H1 (cell line): ENCODE results near the gene BCKDHA. TPM values are rescaled to one million over a fixed set of nuclear protein-coding genes. Genes with fewer than 3 reads are reported as not detected.

Source experiments
- CTCF ChIA-PET: fragments of 300-600 bp; sonication (Branson Sonifier 250); formaldehyde crosslinking; loops from one replicate; lab custom pipeline; 2021; ENCODE audit not compliant: partially characterized antibody; lab: Charles Lee
- POLR2A ChIA-PET: fragments of 300-600 bp; sonication (Branson Sonifier 250); formaldehyde crosslinking; loops from one replicate; lab custom pipeline; 2021; ENCODE audit warnings: inconsistent platforms; ENCODE audit not compliant: partially characterized antibody; lab: Charles Lee
- DNase-seq, 2 experiments: peaks; one replicate each; pipeline versions ENCODE4 v3.0.0 to v3.0.0-alpha.2; 2010 to 2022; ENCODE audit warnings: low spot score in 2 of 2, low read depth in 1 of 2, mixed read lengths in 1 of 2
- FAIRE-seq: peaks from 2 replicates; lab custom pipeline; 2011; peaks lifted over from hg19 to GRCh38; lab: Jason Lieb, UNC
- H2AFZ ChIP-seq: 2 replicates; pipeline ENCODE4 v1.8.1; 2012; ENCODE audit warnings: low read length, inconsistent platforms
- H2AK5ac ChIP-seq: 2 replicates; pipeline ENCODE4 v1.6.1; 2013; ENCODE audit warnings: low read depth, low read length
- H2BK120ac ChIP-seq: replicated peaks from 2 replicates; pipeline ENCODE3; 2013; ENCODE audit warnings: low read depth, low read length, inconsistent platforms
- H2BK12ac ChIP-seq: 2 replicates; pipeline ENCODE4 v1.6.1; 2013; ENCODE audit warnings: low read depth, low read length
- H2BK15ac ChIP-seq: 2 replicates; pipeline ENCODE4 v1.6.1; 2013; ENCODE audit warnings: low read length
- H2BK20ac ChIP-seq: 2 replicates; pipeline ENCODE4 v1.6.1; 2013; ENCODE audit warnings: low read length
- H2BK5ac ChIP-seq: 2 replicates; pipeline ENCODE4 v1.6.1; 2013; ENCODE audit warnings: low read depth, low read length
- H3K14ac ChIP-seq: 2 replicates; pipeline ENCODE4 v1.6.1; 2013; ENCODE audit warnings: inconsistent platforms; ENCODE audit not compliant: insufficient read length
- H3K18ac ChIP-seq: 2 replicates; pipeline ENCODE4 v1.6.1; 2013; ENCODE audit warnings: low read length; ENCODE audit errors: extremely low read depth
- H3K23ac ChIP-seq: 2 replicates; pipeline ENCODE4 v1.6.1; 2013; ENCODE audit warnings: inconsistent platforms; ENCODE audit not compliant: insufficient read length
- H3K23me2 ChIP-seq: 2 replicates; pipeline ENCODE4 v1.6.1; 2013; ENCODE audit warnings: low read depth, low read length
- H3K27ac ChIP-seq: 2 replicates; pipeline ENCODE4 v1.6.1; 2011; ENCODE audit warnings: low read depth, low read length, inconsistent platforms
- H3K27me3 ChIP-seq, 4 experiments: replicated peaks in 1 of 4; 1 replicate in 1 of 4; 2 replicates in 3 of 4; pipeline versions ENCODE4 v1.6.1 to v1.8.1; 2011 to 2013; ENCODE audit warnings: low read length in 3 of 4, mild to moderate bottlenecking in 3 of 4, inconsistent platforms in 2 of 4, mixed read lengths in 2 of 4, moderate library complexity in 1 of 4; ENCODE audit not compliant: control insufficient read depth in 3 of 4, insufficient read depth in 3 of 4; ENCODE audit errors: extremely low read depth in 1 of 4
- H3K36me3 ChIP-seq, 4 experiments: 2 replicates each; pipeline versions ENCODE4 v1.6.1 to v1.8.1; 2011 to 2013; ENCODE audit warnings: mild to moderate bottlenecking in 4 of 4, low read length in 3 of 4, moderate library complexity in 2 of 4, control low read depth in 1 of 4, inconsistent platforms in 1 of 4; ENCODE audit not compliant: insufficient read depth in 4 of 4, control insufficient read depth in 2 of 4
- H3K4ac ChIP-seq: replicated peaks from 2 replicates; pipeline ENCODE3; 2013; ENCODE audit warnings: low read length, low read depth, mixed read lengths, inconsistent platforms; ENCODE audit not compliant: insufficient read length
- H3K4me1 ChIP-seq, 4 experiments: replicated peaks in 1 of 4; 1 replicate in 1 of 4; 2 replicates in 3 of 4; pipeline versions ENCODE4 v1.6.1 to v1.8.1; 2011 to 2013; ENCODE audit warnings: low read length in 3 of 4, inconsistent platforms in 2 of 4, mixed read lengths in 1 of 4; ENCODE audit not compliant: insufficient read depth in 4 of 4, control insufficient read depth in 3 of 4
- H3K4me2 ChIP-seq, 2 experiments: 2 replicates each; pipeline versions ENCODE4 v1.6.1 to v1.8.1; 2011 to 2013; ENCODE audit warnings: low read depth in 2 of 2, low read length in 2 of 2, control low read depth in 1 of 2, inconsistent platforms in 1 of 2, mild to moderate bottlenecking in 1 of 2; ENCODE audit not compliant: insufficient read depth in 1 of 2
- H3K4me3 ChIP-seq, 4 experiments: fragments of 200-600, 300-600 bp in 1 of 4; sonication (generic), shearing (Covaris generic), sonication (Bioruptor Twin) in 1 of 4; 2 replicates each; pipeline versions ENCODE4 v1.5.1 to v1.8.1; 2011 to 2016; ENCODE audit warnings: low read length in 4 of 4, low read depth in 3 of 4, control low read depth in 2 of 4, inconsistent platforms in 2 of 4, mild to moderate bottlenecking in 2 of 4, mixed read lengths in 1 of 4, moderate library complexity in 1 of 4; ENCODE audit not compliant: insufficient read depth in 2 of 4; ENCODE audit errors: extremely low read depth in 1 of 4
- H3K56ac ChIP-seq: replicated peaks from 2 replicates; pipeline ENCODE3; 2013; ENCODE audit warnings: low read depth, mild to moderate bottlenecking, mixed read lengths, low read length, inconsistent platforms; ENCODE audit not compliant: insufficient read length
- H3K79me1 ChIP-seq: 2 replicates; pipeline ENCODE4 v1.6.1; 2013; ENCODE audit warnings: low read depth, low read length, control low read depth
- H3K79me2 ChIP-seq, 2 experiments: 2 replicates each; pipeline versions ENCODE4 v1.6.1 to v1.8.1; 2012 to 2013; ENCODE audit warnings: low read length in 2 of 2, mild to moderate bottlenecking in 2 of 2, inconsistent platforms in 1 of 2; ENCODE audit not compliant: insufficient read depth in 2 of 2, control insufficient read depth in 1 of 2
- H3K9ac ChIP-seq, 4 experiments: replicated peaks in 1 of 4; 1 replicate in 1 of 4; 2 replicates in 3 of 4; pipeline versions ENCODE4 v1.6.1 to v1.8.1; 2011 to 2013; ENCODE audit warnings: low read depth in 3 of 4, low read length in 3 of 4, control low read depth in 2 of 4, mild to moderate bottlenecking in 2 of 4, moderate library complexity in 2 of 4, inconsistent platforms in 1 of 4; ENCODE audit errors: extremely low read depth in 1 of 4
- H3K9me3 ChIP-seq, 2 experiments: 2 replicates each; pipeline versions ENCODE4 v1.6.1 to v1.8.1; 2012 to 2013; ENCODE audit warnings: mild to moderate bottlenecking in 2 of 2, moderate library complexity in 2 of 2, control low read depth in 1 of 2, inconsistent platforms in 1 of 2, low read depth in 1 of 2, low read length in 1 of 2, mixed read lengths in 1 of 2; ENCODE audit not compliant: insufficient read depth in 2 of 2
- H4K20me1 ChIP-seq, 2 experiments: replicated peaks in 1 of 2; 2 replicates each; pipeline versions ENCODE3 to v1.8.1; 2011 to 2013; ENCODE audit warnings: inconsistent platforms in 2 of 2, low read length in 2 of 2, mild to moderate bottlenecking in 1 of 2; ENCODE audit not compliant: insufficient read depth in 2 of 2, control insufficient read depth in 1 of 2
- H4K5ac ChIP-seq: 2 replicates; pipeline ENCODE4 v1.6.1; 2013; ENCODE audit warnings: low read length, low read depth, mixed read lengths, inconsistent platforms; ENCODE audit not compliant: insufficient read length
- H4K8ac ChIP-seq: 2 replicates; pipeline ENCODE4 v1.8.0; 2013; ENCODE audit warnings: mild to moderate bottlenecking, moderate library complexity, low read length, inconsistent platforms; ENCODE audit not compliant: insufficient read depth; ENCODE audit errors: extremely low read depth
- H4K91ac ChIP-seq: replicated peaks from 2 replicates; pipeline ENCODE3; 2013; ENCODE audit warnings: low read length, mixed read lengths, inconsistent platforms; ENCODE audit not compliant: insufficient read length
- CEBPB ChIP-seq: IDR thresholded peaks from 2 replicates; pipeline ENCODE4 v1.6.1; 2012; ENCODE audit warnings: low read depth, low read length
- CHD1 ChIP-seq: IDR thresholded peaks from 2 replicates; pipeline ENCODE4 v1.6.1; 2012; ENCODE audit warnings: low read depth, low read length, improper control_type of control experiment
- CREB1 ChIP-seq: IDR thresholded peaks from 2 replicates; pipeline ENCODE4 v1.6.1; 2012; ENCODE audit warnings: inconsistent platforms
- JUN ChIP-seq: IDR thresholded peaks from 2 replicates; pipeline ENCODE4 v1.6.1; 2011; ENCODE audit warnings: low read depth, mild to moderate bottlenecking, improper control_type of control experiment, low read length
- KDM5A ChIP-seq: fragments of 200-600 bp; IDR thresholded peaks from 2 replicates; pipeline ENCODE4 v1.7.1; 2012; ENCODE audit warnings: mild to moderate bottlenecking, low read length, inconsistent platforms, mixed read lengths
- RBBP5 ChIP-seq: IDR thresholded peaks from 2 replicates; pipeline ENCODE4 v1.7.1; 2012; ENCODE audit warnings: low read depth, mild to moderate bottlenecking, inconsistent platforms, low read length, moderate library complexity, borderline replicate concordance
- RFX5 ChIP-seq: IDR thresholded peaks from 2 replicates; pipeline ENCODE4 v1.6.1; 2011; ENCODE audit warnings: low read depth, low read length, improper control_type of control experiment, borderline replicate concordance
- SIN3A ChIP-seq, 2 experiments: IDR thresholded peaks in 1 of 2; conservative IDR thresholded peaks in 1 of 2; 2 replicates each; pipeline ENCODE4 v1.6.1; 2011 to 2012; ENCODE audit warnings: low read length in 2 of 2, improper control_type of control experiment in 1 of 2, low read depth in 1 of 2, mild to moderate bottlenecking in 1 of 2
- YY1 ChIP-seq: IDR thresholded peaks from 2 replicates; pipeline ENCODE4 v1.6.1; 2011; ENCODE audit warnings: low read depth, mild to moderate bottlenecking, low read length
- WGBS, 2 experiments: shearing (Covaris generic) in 1 of 2; methylation state at CpG; one replicate each; pipeline versions ENCODE4 v1.1.6 to v1.1.7; 2013 to 2015; ENCODE audit warnings: low lambda C conversion rate in 2 of 2, mixed read lengths in 2 of 2, inconsistent platforms in 1 of 2, low coverage in 1 of 2, missing lambda C conversion rate in 1 of 2; ENCODE audit not compliant: insufficient replicate concordance in 2 of 2, insufficient coverage in 1 of 2, insufficient read length in 1 of 2; ENCODE audit errors: extremely low coverage in 1 of 2, missing lambda C conversion rate in 1 of 2; 5-methylcytosine and 5-hydroxymethylcytosine counted together
- polyA plus RNA-seq, 7 experiments: library from polyadenylated mRNA; depleted of rRNA in 3 of 7; stranded (reverse) in 5 of 7; unstranded in 2 of 7; fragments of >200 nt in 5 of 7; fragments of 200-250 nt in 2 of 7; gene quantifications; 1 replicate in 5 of 7; 2 replicates in 1 of 7; 4 replicates in 1 of 7; pipeline versions ENCODE4 v1.2.1 to v1.2.3, GENCODE V29; 2011 to 2013; ENCODE audit warnings: missing spikeins in 2 of 7, mixed read lengths in 2 of 7
- total RNA-seq: library from RNA; stranded (reverse); fragmentation: NEBNext Ultra II Directional; extraction: Animal tissue kit (Norgen Biotek cat#: 25700); gene quantifications from 2 replicates; pipeline ENCODE4 v1.2.1, GENCODE V29; 2021

BCKDHA gene
- total and polyA plus RNA-seq, 2 of the 8 experiments (the other 6 are each of a cell fraction or from before 2014, with no cell fraction given), result 14.2 to 69.6 TPM

GRCh38 chr19:41401483-41401882, 3.9 kb downstream of the BCKDHA start:
- Histone ChIP-seq H4K8ac (no peak overlapping the region), H2BK20ac (no peak overlapping the region), H2BK15ac (no peak overlapping the region), H3K9me3 (no peaks in the 10 kb centered on the region), H2BK12ac (no peak overlapping the region), H4K5ac (no peak overlapping the region), H2AFZ (no peak overlapping the region), H3K79me1 (peaks cover 10% of the 10 kb centered on the region; the same call in 1 of the 2 replicates), H3K14ac (no peak overlapping the region), H4K91ac (no peak overlapping the region), H4K20me1 (peaks cover 0 to 1% of the 10 kb centered on the region in 2 experiments), H3K4me3 (no peak overlapping the region), H2BK5ac (no peak overlapping the region), H3K36me3 (no peaks in the 10 kb centered on the region; a peak in 1 of 8 replicates), H3K56ac (no peak overlapping the region), H3K27ac (no peak overlapping the region), H3K4me1 (peaks cover 0 to 5% (median 0%) of the 10 kb centered on the region in 4 experiments; a peak in 5 of 7 replicates), H3K23me2 (peaks cover 4% of the 10 kb centered on the region), H3K27me3 (no peaks in the 10 kb centered on the region), H3K23ac (no peak overlapping the region), H3K9ac (no peak overlapping the region), H3K18ac (no peak overlapping the region), H3K4me2 (no peak overlapping the region), H3K4ac (no peak overlapping the region), H3K79me2 (peaks cover 0 to 20% of the 10 kb centered on the region in 2 experiments; a peak in 2 of 4 replicates), H2AK5ac (no peak overlapping the region), H2BK120ac (no peak overlapping the region)
- WGBS, 2 experiments, result 84% methylated on average over 4 of the region's 4 CpGs; no CpG with 5 or more reads in 1 of the 2 experiments
- ChIA-PET POLR2A (interaction anchor here (0.5 kb wide), 1 partner anchor 20 kb away, joined by 3 read pairs; no protein-coding TSS in a partner anchor), CTCF (interaction anchor here (2.3 kb wide), 1 partner anchor 23 kb away, joined by 5 read pairs; no protein-coding TSS in a partner anchor)
- no peak for TF ChIP-seq RFX5
- no peak for TF ChIP-seq CREB1
- no peak for TF ChIP-seq CHD1
- TF ChIP-seq RBBP5, result no peak
- TF ChIP-seq JUN, result no peak
- no peak for TF ChIP-seq YY1
- no peak for TF ChIP-seq CEBPB
- no peak for TF ChIP-seq SIN3A (conservative IDR thresholded peaks at IDR 0.05 in 1 of 2, IDR thresholded peaks at IDR 0.05 in 1 of 2; ENCODE audit: low read depth in 1 of 2, low read length in 2 of 2)
- TF ChIP-seq KDM5A, result no peak
- FAIRE-seq, result no peak
- DNase-seq, result no peak
